ENCODE data around the gene FDPS. TPM values are rescaled to one million over a fixed set of nuclear protein-coding genes. Genes with fewer than 3 reads are reported as not detected.

Gene FDPS
- total and polyA plus RNA-seq, 4 donors = 176 to 370 (median 249) TPM

GRCh38 chr1:155272466-155273342 lies 36.0 kb upstream of the FDPS start:
- Histone ChIP-seq H3K27me3 (ENCODE audit: control insufficient read depth in 4 of 4, insufficient read depth in 4 of 4, low read length in 3 of 4) (no peaks in the 10 kb centered on the region), H3K9me3 (ENCODE audit: control insufficient read depth in 4 of 4, low read length in 3 of 4) (no peaks in the 10 kb centered on the region), H3K27ac (ENCODE audit: low read depth in 1 of 2, low read length in 2 of 2) (peak overlapping the region; percentile 80 to 92), H3K9ac (ENCODE audit: low read depth in 1 of 2, low read length in 2 of 2) (peak overlapping the region; percentile 42 to 77), H3K4me3 (ENCODE audit: low read depth in 1 of 3, low read length in 3 of 3) (peak overlapping the region; percentile 89 to 97 (median 90)), H3K36me3 (ENCODE audit: control insufficient read depth in 4 of 4, insufficient read depth in 3 of 4, low read depth in 1 of 4, low read length in 3 of 4) (peaks cover 17 to 27% (median 26%) of the 10 kb centered on the region in 4 donors), H3K4me1 (ENCODE audit: control insufficient read depth in 4 of 4, insufficient read depth in 4 of 4, low read length in 3 of 4) (peaks cover 3 to 28% (median 20%) of the 10 kb centered on the region in 4 donors)
- no peak for DNase-seq (ENCODE audit: low spot score)
- peak in 1 of 2 donors; percentile 33 for TF ChIP-seq HNF4A (conservative IDR thresholded peaks at IDR 0.05)
- peak; percentile 71 for TF ChIP-seq YY1 (IDR thresholded peaks at IDR 0.05)
- TF ChIP-seq REST (IDR thresholded peaks at IDR 0.05) = no peak
- TF ChIP-seq ATF3 (IDR thresholded peaks at IDR 0.05) = no peak
- 5% methylated on average over 44 of the region's 44 CpGs for WGBS

- peaks cover 10 to 18% (median 17%) of the 10 kb centered on the region in 4 donors for H3K36me3 ChIP-seq (ENCODE audit: control insufficient read depth in 4 of 4, insufficient read depth in 3 of 4, low read depth in 1 of 4, low read length in 3 of 4)
- H3K4me3 ChIP-seq (ENCODE audit: low read depth in 1 of 3, low read length in 3 of 3) = peak within 1 kb of the TSS; percentile 89 to 97 (median 90)
- peak within 1 kb of the TSS; percentile 56 to 77 for H3K9ac ChIP-seq (ENCODE audit: low read depth in 1 of 2, low read length in 2 of 2)
- H3K27me3 ChIP-seq (ENCODE audit: control insufficient read depth in 4 of 4, insufficient read depth in 4 of 4, low read length in 3 of 4) = no peaks in the 10 kb centered on the region
- WGBS = 16% methylated on average over 61 of the region's 61 CpGs
- DNase-seq (ENCODE audit: low spot score) = peak; percentile 94
- peaks cover 8 to 37% (median 28%) of the 10 kb centered on the region in 4 donors for H3K4me1 ChIP-seq (ENCODE audit: control insufficient read depth in 4 of 4, insufficient read depth in 4 of 4, low read length in 3 of 4)
- H3K9me3 ChIP-seq (ENCODE audit: control insufficient read depth in 4 of 4, low read length in 3 of 4) = no peaks in the 10 kb centered on the region
- H3K27ac ChIP-seq (ENCODE audit: low read depth in 1 of 2, low read length in 2 of 2) = peak within 1 kb of the TSS; percentile 80 to 92
- TF ChIP-seq EGR1 (IDR thresholded peaks at IDR 0.05; ENCODE audit: low read depth in 2 of 2) = peak in 1 of 2 donors; percentile 88
- peak; percentile 78 for TF ChIP-seq NR2F2 (IDR thresholded peaks at IDR 0.05)
- TF ChIP-seq RXRA (IDR thresholded peaks at IDR 0.05) = peak; percentile 74 to 85
- TF ChIP-seq YY1 (IDR thresholded peaks at IDR 0.05) = peak; percentile 26
- peak in 1 of 2 donors; percentile 77 for TF ChIP-seq GABPA (IDR thresholded peaks at IDR 0.05 in 1 of 2, conservative IDR thresholded peaks at IDR 0.05 in 1 of 2)
- no peak for TF ChIP-seq HNF4G (IDR thresholded peaks at IDR 0.05)
- no peak for TF ChIP-seq ATF3 (IDR thresholded peaks at IDR 0.05)
- TF ChIP-seq SP1 (IDR thresholded peaks at IDR 0.05) = peak; percentile 82
- no peak for TF ChIP-seq JUND (IDR thresholded peaks at IDR 0.05)
- peak; percentile 70 for TF ChIP-seq REST (IDR thresholded peaks at IDR 0.05)
- TF ChIP-seq FOXA2 (IDR thresholded peaks at IDR 0.05) = no peak
- TF ChIP-seq TAF1 (conservative IDR thresholded peaks at IDR 0.05) = no peak
- no peak for TF ChIP-seq CTCF (IDR thresholded peaks at IDR 0.05; ENCODE audit: low read depth, low read length, missing input control)
- TF ChIP-seq HNF4A (conservative IDR thresholded peaks at IDR 0.05) = peak; percentile 66 to 73
- TF ChIP-seq RAD21 (IDR thresholded peaks at IDR 0.05) = peak; percentile 22 to 49
- TF ChIP-seq MAX (IDR thresholded peaks at IDR 0.05) = peak; percentile 81
- TF ChIP-seq FOXA1 (IDR thresholded peaks at IDR 0.05) = peak; percentile 4
Measured at GRCh38 chr1:155273343-155274245, 35.1 kb upstream of the FDPS start, which contains the start of gene CLK2. CLK2 (minus strand) TSS chr1:155273504; CDS start chr1:155270977, 2,527 bp downstream.
